Naive thymus-derived CD8-positive, alpha-beta T cell (primary cell): ENCODE results near the gene MERTK. TPM values are rescaled to one million over a fixed set of nuclear protein-coding genes. Genes with fewer than 3 reads are reported as not detected.
"Not testable (repeated sequence)": the region's sequence is repeated elsewhere in the genome, so short reads cannot be mapped to it uniquely, and the experiment has no call there.

ENCODE experiments used
- ATAC-seq, 2 donors: fragments of 150-1000 bp; cut with Tn5 transposase in 1 of 2; sonication (Bioruptor Pico), chemical (Tn5 transposase) in 1 of 2; 1 replicate in 1 of 2; 2 replicates in 1 of 2; pipeline ENCODE4 v1.10.0; 2021; ENCODE audit warnings: mild to moderate bottlenecking in 2 of 2, moderate library complexity in 2 of 2
- POLR2A ChIA-PET: fragments of 350-600 bp; sonication (Branson Sonifier 250); formaldehyde crosslinking; loops from one replicate; lab custom pipeline; 2021; ENCODE audit warnings: antibody characterized with exemption; lab: Charles Lee
- DNase-seq, 10 donors: peaks; one replicate each; pipeline versions ENCODE4 v3.0.0 to v3.0.0-alpha.2; 2020 to 2022
- H3K27ac Mint-ChIP-seq, 10 donors: one replicate each; pipeline ENCODE4 v1.8.0; 2020 to 2022; ENCODE audit warnings: mild to moderate bottlenecking in 10 of 10, mixed read lengths in 10 of 10, moderate library complexity in 4 of 10, inconsistent platforms in 1 of 10
- H3K27me3 Mint-ChIP-seq, 5 donors: one replicate each; pipeline ENCODE4 v1.8.0; 2021 to 2022; ENCODE audit warnings: mixed read lengths in 5 of 5
- H3K36me3 Mint-ChIP-seq, 3 donors: one replicate each; pipeline ENCODE4 v1.8.0; 2020 to 2022; ENCODE audit warnings: mixed read lengths in 3 of 3, mild to moderate bottlenecking in 2 of 3, inconsistent platforms in 1 of 3
- H3K4me1 Mint-ChIP-seq, 4 donors: one replicate each; pipeline ENCODE4 v1.8.0; 2021 to 2022; ENCODE audit warnings: mixed read lengths in 4 of 4
- H3K4me3 Mint-ChIP-seq, 10 donors: one replicate each; pipeline ENCODE4 v1.8.0; 2020 to 2022; ENCODE audit warnings: mild to moderate bottlenecking in 10 of 10, mixed read lengths in 10 of 10, moderate library complexity in 6 of 10, inconsistent platforms in 1 of 10
- H3K9me3 Mint-ChIP-seq, 9 donors: one replicate each; pipeline ENCODE4 v1.8.0; 2020 to 2022; ENCODE audit warnings: mixed read lengths in 9 of 9, mild to moderate bottlenecking in 3 of 9, inconsistent platforms in 1 of 9, moderate library complexity in 1 of 9
- polyA plus RNA-seq, 3 donors: library from polyadenylated mRNA; unstranded; fragments of 300-500 nt; fragmentation: Illumina TruSeq; gene quantifications; one replicate each; pipeline ENCODE4 v1.2.3, GENCODE V29; 2021
- total RNA-seq, 8 experiments: library from RNA in 2 of 8; stranded (reverse) in 2 of 8; gene quantifications; one replicate each; pipeline ENCODE4 v1.2.3 and lab custom pipeline; 2021 to 2026

Gene MERTK
- total and polyA plus RNA-seq, 5 experiments from 2014 or later = 0.55 to 0.69 TPM; not detected in 3

GRCh38 chr2:111898703-111899514 is 502 bp downstream of the MERTK start:
- peaks cover 0 to 1% (median 0%) of the 10 kb centered on the region in 9 donors for H3K9me3 Mint-ChIP-seq
- POLR2A ChIA-PET = interaction anchor here (0.9 kb wide), 1 partner anchor 156 kb away, joined by 4 read pairs; the partner anchor contains the start of gene TMEM87B
- H3K4me3 Mint-ChIP-seq = peak overlapping the region; percentile 69 to 90 (median 80)
- no peaks in the 10 kb centered on the region for H3K36me3 Mint-ChIP-seq
- H3K27ac Mint-ChIP-seq = peak overlapping the region in 2 of 10 donors; percentile 38 to 74
- H3K4me1 Mint-ChIP-seq = peaks cover 6 to 18% (median 17%) of the 10 kb centered on the region in 4 donors
- ATAC-seq = peak; percentile 29 to 43
- peaks cover 5 to 20% (median 14%) of the 10 kb centered on the region in 5 donors for H3K27me3 Mint-ChIP-seq
- peak in 5 of 10 donors; percentile 12 to 31 (median 25) for DNase-seq

GRCh38 chr2:111900859-111901258 is 2.5 kb downstream of the MERTK start:
- Mint-ChIP-seq H3K4me1 (peaks cover 6 to 21% (median 17%) of the 10 kb centered on the region in 4 donors), H3K27ac (no peak overlapping the region), H3K36me3 (no peaks in the 10 kb centered on the region), H3K4me3 (peak overlapping the region in 1 of 10 donors; percentile 76), H3K9me3 (peaks cover 0 to 1% (median 0%) of the 10 kb centered on the region in 9 donors), H3K27me3 (peaks cover 0 to 14% (median 4%) of the 10 kb centered on the region in 5 donors)
- DNase-seq = no peak
- peak in 1 of 2 donors; percentile 13 for ATAC-seq
- POLR2A ChIA-PET = no interaction called here

- peaks cover 0 to 1% (median 0%) of the 10 kb centered on the region in 9 donors for H3K9me3 Mint-ChIP-seq
- peaks cover 0 to 1% (median 0%) of the 10 kb centered on the region in 5 donors for H3K27me3 Mint-ChIP-seq
- no peak for DNase-seq
- no peaks in the 10 kb centered on the region for H3K36me3 Mint-ChIP-seq
- POLR2A ChIA-PET = no interaction called here
- peaks cover 7 to 26% (median 20%) of the 10 kb centered on the region in 4 donors for H3K4me1 Mint-ChIP-seq
- H3K4me3 Mint-ChIP-seq = no peak overlapping the region
- H3K27ac Mint-ChIP-seq = no peak overlapping the region
- ATAC-seq = no peak
Measured at GRCh38 chr2:111903516-111903915, 5.1 kb downstream of the MERTK start.

- ATAC-seq = no peak
- H3K36me3 Mint-ChIP-seq = no peaks in the 10 kb centered on the region
- DNase-seq = no peak
- POLR2A ChIA-PET = interaction anchor here (0.6 kb wide), 1 partner anchor 385 kb away, joined by 3 read pairs; no protein-coding TSS in a partner anchor
- peaks cover 7 to 26% (median 20%) of the 10 kb centered on the region in 4 donors for H3K4me1 Mint-ChIP-seq
- peaks cover 0 to 1% (median 0%) of the 10 kb centered on the region in 9 donors for H3K9me3 Mint-ChIP-seq
- H3K27me3 Mint-ChIP-seq = peaks cover 0 to 1% (median 0%) of the 10 kb centered on the region in 5 donors
- no peak overlapping the region for H3K4me3 Mint-ChIP-seq
- no peak overlapping the region for H3K27ac Mint-ChIP-seq
Measured at GRCh38 chr2:111903930-111904439, 5.6 kb downstream of the MERTK start.

- H3K36me3 Mint-ChIP-seq = no peaks in the 10 kb centered on the region
- peaks cover 0 to 1% (median 0%) of the 10 kb centered on the region in 5 donors for H3K27me3 Mint-ChIP-seq
- ATAC-seq (no peak), DNase-seq (no peak)
- H3K4me3 Mint-ChIP-seq = no peak overlapping the region
- no peak overlapping the region for H3K27ac Mint-ChIP-seq
- H3K9me3 Mint-ChIP-seq = peaks cover 0 to 1% (median 0%) of the 10 kb centered on the region in 9 donors
- H3K4me1 Mint-ChIP-seq = peaks cover 7 to 26% (median 16%) of the 10 kb centered on the region in 4 donors
- POLR2A ChIA-PET = interaction anchor here (0.6 kb wide), 1 partner anchor 384 kb away, joined by 3 read pairs; no protein-coding TSS in a partner anchor
Measured at GRCh38 chr2:111904726-111905474, 6.5 kb downstream of the MERTK start.

GRCh38 chr2:111905475-111905869 is 7.1 kb downstream of the MERTK start:
- H3K9me3 Mint-ChIP-seq, H3K36me3 Mint-ChIP-seq, H3K4me3 Mint-ChIP-seq, POLR2A ChIA-PET, ATAC-seq, DNase-seq, H3K27me3 Mint-ChIP-seq: not testable (repeated sequence)
- Mint-ChIP-seq H3K27ac (peak overlapping the region in 2 of 10 donors; percentile 32 to 56), H3K4me1 (peaks cover 7 to 23% (median 16%) of the 10 kb centered on the region in 4 donors)

- Mint-ChIP-seq H3K27me3 (peaks cover 0 to 1% (median 0%) of the 10 kb centered on the region in 5 donors), H3K4me3 (peak overlapping the region in 3 of 10 donors; percentile 6 to 28 (median 9)), H3K36me3 (no peaks in the 10 kb centered on the region), H3K9me3 (peaks cover 0 to 1% (median 0%) of the 10 kb centered on the region in 9 donors), H3K4me1 (peaks cover 7 to 17% (median 12%) of the 10 kb centered on the region in 4 donors), H3K27ac (peak overlapping the region; percentile 20 to 87 (median 48))
- DNase-seq (no peak), ATAC-seq (peak in 1 of 2 donors; percentile 44)
- POLR2A ChIA-PET = no interaction called here
Measured at GRCh38 chr2:111905990-111906735, 7.8 kb downstream of the MERTK start.

GRCh38 chr2:111908578-111908977 is 10.2 kb downstream of the MERTK start:
- no peaks in the 10 kb centered on the region for H3K36me3 Mint-ChIP-seq
- H3K4me3 Mint-ChIP-seq = no peak overlapping the region
- H3K27ac Mint-ChIP-seq = peak overlapping the region in 1 of 10 donors; percentile 37
- ATAC-seq = no peak
- POLR2A ChIA-PET = no interaction called here
- no peak for DNase-seq
- H3K9me3 Mint-ChIP-seq = no peaks in the 10 kb centered on the region
- H3K4me1 Mint-ChIP-seq = peaks cover 7 to 17% (median 12%) of the 10 kb centered on the region in 4 donors
- peaks cover 0 to under 1% (median 0%) of the 10 kb centered on the region in 5 donors for H3K27me3 Mint-ChIP-seq

- Mint-ChIP-seq H3K4me3 (no peak overlapping the region), H3K36me3 (no peaks in the 10 kb centered on the region), H3K27ac (no peak overlapping the region), H3K27me3 (no peaks in the 10 kb centered on the region), H3K9me3 (no peaks in the 10 kb centered on the region), H3K4me1 (peaks cover 7 to 17% (median 12%) of the 10 kb centered on the region in 4 donors)
- no peak for DNase-seq
- POLR2A ChIA-PET = no interaction called here
- no peak for ATAC-seq
Measured at GRCh38 chr2:111909079-111909478, 10.7 kb downstream of the MERTK start.

- POLR2A ChIA-PET, H3K36me3 Mint-ChIP-seq, ATAC-seq, H3K27me3 Mint-ChIP-seq, DNase-seq, H3K27ac Mint-ChIP-seq, H3K4me3 Mint-ChIP-seq, H3K9me3 Mint-ChIP-seq: not testable (repeated sequence)
- peaks cover 7 to 17% (median 12%) of the 10 kb centered on the region in 4 donors for H3K4me1 Mint-ChIP-seq
Measured at GRCh38 chr2:111909997-111910396, 11.6 kb downstream of the MERTK start.

GRCh38 chr2:111910609-111911277 is 12.3 kb downstream of the MERTK start:
- Mint-ChIP-seq H3K27ac (peak overlapping the region in 1 of 10 donors; percentile 13), H3K27me3 (no peaks in the 10 kb centered on the region), H3K4me1 (peaks cover 7 to 15% (median 12%) of the 10 kb centered on the region in 4 donors), H3K4me3 (no peak overlapping the region), H3K36me3 (no peaks in the 10 kb centered on the region), H3K9me3 (no peaks in the 10 kb centered on the region)
- ATAC-seq = no peak
- DNase-seq = no peak
- POLR2A ChIA-PET = no interaction called here
